Left ventricle myocardium inferior (tissue), 1 donor: ENCODE data around the gene SLC24A3. TPM values are rescaled to one million over a fixed set of nuclear protein-coding genes. Genes with fewer than 3 reads are reported as not detected.

Experiments
- DNase-seq: peaks from one replicate; pipeline ENCODE4 v3.0.0-alpha.2; 2020
- H3K27ac ChIP-seq: fragments of 200-600 bp; replicated peaks from 2 replicates; pipeline ENCODE4 v1.8.0; 2021
- H3K27me3 ChIP-seq: fragments of 200-600 bp; 2 replicates; pipeline ENCODE4 v1.8.0; 2021; ENCODE audit warnings: low read depth
- H3K36me3 ChIP-seq: fragments of 200-600 bp; 2 replicates; pipeline ENCODE4 v1.8.0; 2021
- H3K4me1 ChIP-seq: fragments of 200-600 bp; 2 replicates; pipeline ENCODE4 v1.8.0; 2021
- H3K4me3 ChIP-seq: fragments of 200-600 bp; 2 replicates; pipeline ENCODE4 v1.8.0; 2021; ENCODE audit warnings: mild to moderate bottlenecking, moderate library complexity
- H3K9me3 ChIP-seq: fragments of 200-600 bp; replicated peaks from 2 replicates; pipeline ENCODE4 v1.8.0; 2021
- CTCF ChIP-seq: fragments of 200-600 bp; IDR thresholded peaks from 2 replicates; pipeline ENCODE4 v1.8.0; 2021; ENCODE audit warnings: antibody characterized with exemption, mild to moderate bottlenecking, borderline replicate concordance
- intact Hi-C: fragments of 100-400 bp; cut with micrococcal nuclease; formaldehyde crosslinking; loops from one replicate; pipeline ENCODE4 v1.11.0; 2022
- total RNA-seq: library from RNA; stranded (reverse); fragmentation: NEBNext Ultra II Directional; extraction: Animal tissue kit (Norgen Biotek cat#: 25700); gene quantifications from one replicate; pipeline ENCODE4 v1.2.1, GENCODE V29; 2021
- donor health status: DM: no; HTN: yes; CAD: no; lungs with severe emphysema.

The SLC24A3 gene
- total RNA-seq, 1 donor from 2014 or later, result 1.3 TPM

GRCh38 chr20:19462491-19462890, 250.0 kb downstream of the SLC24A3 start:
- Histone ChIP-seq H3K4me1 (no peaks in the 10 kb centered on the region), H3K27ac (no peak overlapping the region), H3K27me3 (peaks cover 39% of the 10 kb centered on the region), H3K9me3 (no peaks in the 10 kb centered on the region), H3K36me3 (no peaks in the 10 kb centered on the region), H3K4me3 (no peak overlapping the region)
- intact Hi-C loops, result no loop called here
- no peak for TF ChIP-seq CTCF
- DNase-seq, result no peak

DNA sequence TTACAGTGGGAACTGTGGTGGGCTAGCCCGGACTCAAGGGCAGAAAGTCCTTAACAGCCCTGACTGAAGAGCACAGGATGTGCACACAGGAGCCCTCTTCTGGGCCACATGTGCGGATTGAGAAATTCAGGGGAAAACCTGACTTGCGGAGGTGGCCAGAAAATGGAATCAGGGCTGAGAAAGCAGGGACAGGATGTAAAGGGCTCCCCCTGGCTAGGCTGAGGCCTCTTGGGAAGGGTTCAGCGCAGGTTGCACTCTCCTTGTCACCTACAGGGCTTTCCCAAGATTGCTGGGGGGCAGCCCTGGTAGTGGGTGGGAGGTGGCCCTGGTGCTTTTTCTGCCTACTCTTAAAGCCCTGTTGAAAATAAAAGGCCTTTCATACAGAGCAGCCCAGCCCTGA, 251.2 kb downstream of the SLC24A3 start:
- Histone ChIP-seq H3K36me3 (no peaks in the 10 kb centered on the region), H3K4me3 (no peak overlapping the region), H3K27ac (no peak overlapping the region), H3K4me1 (no peaks in the 10 kb centered on the region), H3K9me3 (no peaks in the 10 kb centered on the region), H3K27me3 (peaks cover 43% of the 10 kb centered on the region)
- TF ChIP-seq CTCF, result no peak
- intact Hi-C loops, result no loop called here
- DNase-seq, result no peak

- intact Hi-C loops, result no loop called here
Observed at GRCh38 chr20:19465536-19465935, 253.1 kb downstream of the SLC24A3 start.

DNA sequence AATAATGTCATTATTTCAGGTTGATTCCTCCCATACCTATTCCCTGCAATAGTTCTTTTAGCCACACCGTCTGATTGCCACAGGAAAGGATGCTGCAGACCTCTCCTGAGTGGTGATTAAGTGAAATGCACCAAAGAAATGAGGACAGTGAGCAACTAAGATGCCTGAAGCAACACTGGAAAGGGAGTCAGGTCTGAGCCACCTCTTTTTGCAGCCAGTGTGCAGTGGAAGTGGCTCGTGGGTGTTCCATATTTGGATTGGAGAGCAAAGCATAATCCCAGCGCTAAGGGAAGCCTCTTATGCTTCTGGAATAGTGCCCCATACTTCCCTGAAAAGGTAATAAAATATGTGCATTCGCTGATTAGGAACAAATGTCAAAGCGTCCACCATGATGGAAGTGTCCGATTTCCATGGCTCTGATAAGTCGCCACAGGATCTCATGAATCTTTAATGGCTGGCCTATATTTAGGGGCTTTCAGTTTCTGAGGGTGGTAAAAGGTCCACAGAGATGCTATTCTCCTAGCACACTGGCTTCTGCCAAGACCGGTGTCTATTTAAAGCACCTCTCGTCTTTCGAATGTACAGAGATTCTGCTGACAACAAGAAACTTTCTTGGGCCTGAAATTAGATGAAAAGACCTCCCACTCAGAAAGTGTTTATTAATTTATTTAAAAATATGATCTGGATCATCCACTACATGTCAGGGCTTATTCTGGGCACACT, 253.9 kb downstream of the SLC24A3 start:
- Histone ChIP-seq H3K9me3 (no peaks in the 10 kb centered on the region), H3K36me3 (no peaks in the 10 kb centered on the region), H3K27ac (no peak overlapping the region), H3K27me3 (peaks cover 58% of the 10 kb centered on the region), H3K4me3 (no peak overlapping the region), H3K4me1 (no peaks in the 10 kb centered on the region)
- intact Hi-C loops, result no loop called here
- no peak for TF ChIP-seq CTCF
- no peak for DNase-seq

More at GRCh38 chr20:19465536-19465935, 253.1 kb downstream of the SLC24A3 start:
- Histone ChIP-seq H3K27ac (no peak overlapping the region), H3K9me3 (no peaks in the 10 kb centered on the region), H3K36me3 (no peaks in the 10 kb centered on the region), H3K4me1 (no peaks in the 10 kb centered on the region), H3K4me3 (no peak overlapping the region), H3K27me3 (peaks cover 55% of the 10 kb centered on the region)
- no peak for TF ChIP-seq CTCF
- no peak for DNase-seq

DNA sequence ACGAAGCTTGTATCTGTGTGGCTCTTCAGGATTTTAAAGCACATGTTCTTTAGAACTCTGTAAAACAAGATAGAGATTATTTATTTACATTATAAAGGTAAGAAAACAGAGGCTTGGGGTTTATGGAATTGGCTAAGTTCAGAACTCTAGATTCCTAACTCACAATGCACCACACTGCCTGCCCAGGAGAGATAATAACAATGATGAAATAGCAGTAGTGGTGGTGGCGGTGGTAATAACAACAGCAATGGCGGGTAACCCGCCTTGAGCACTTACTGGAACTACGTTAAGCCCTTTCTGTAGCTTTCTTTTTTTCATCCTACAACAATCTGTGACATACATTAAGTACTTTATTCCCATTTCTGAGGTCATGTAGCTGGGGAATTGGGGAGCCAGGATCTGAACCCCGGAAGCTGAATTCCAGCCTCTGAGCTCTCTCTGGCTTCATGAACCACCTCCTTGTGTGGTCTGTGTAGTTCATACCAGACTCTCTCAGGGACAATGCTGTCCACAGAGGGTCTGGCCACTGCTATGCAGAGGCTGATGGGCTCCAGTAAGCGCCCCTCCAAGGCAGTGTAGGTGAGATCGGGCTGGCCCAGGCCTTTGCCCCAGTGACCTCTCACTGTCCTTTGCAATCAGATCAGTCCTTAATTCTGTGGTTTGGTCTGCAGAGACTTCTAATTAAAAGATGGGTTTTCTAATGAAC, 260.9 kb downstream of the SLC24A3 start:
- DNase-seq, result no peak
- Histone ChIP-seq H3K27ac (no peak overlapping the region), H3K9me3 (no peaks in the 10 kb centered on the region), H3K27me3 (peaks cover 27% of the 10 kb centered on the region), H3K4me1 (no peaks in the 10 kb centered on the region), H3K4me3 (no peak overlapping the region), H3K36me3 (no peaks in the 10 kb centered on the region)
- intact Hi-C loops, result no loop called here
- TF ChIP-seq CTCF, result no peak
